Activated effector memory CD4-positive, alpha-beta T cell treated with anti-CD3 and anti-CD28 coated beads, Interleukin-2, amount 50 U/mL, for 16 hours (primary cell): ENCODE data around the gene MRPS15.

Experiments used
- DNase-seq: peaks from one replicate; pipeline ENCODE4 v3.0.0-alpha.2; 2020

The MRPS15 gene

DNA sequence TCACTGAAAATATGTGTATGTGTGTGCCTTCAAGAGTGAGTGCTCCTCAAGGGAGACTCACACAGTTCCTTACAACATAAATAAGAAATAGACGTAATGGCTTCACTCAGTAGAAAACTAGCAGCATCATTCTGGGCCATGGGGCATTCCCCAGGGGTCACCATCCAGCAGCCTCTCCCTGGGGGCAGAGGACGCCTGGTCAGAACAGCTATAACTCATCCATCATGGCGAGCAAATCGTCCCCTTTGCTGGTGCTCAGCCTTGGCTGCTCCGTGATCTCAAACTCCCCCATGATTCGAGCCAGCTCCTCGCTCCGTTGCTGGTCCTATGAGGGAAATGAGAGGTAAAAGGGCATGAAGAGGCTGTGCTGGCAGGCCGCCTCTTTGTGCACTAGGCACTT lies 46.3 kb downstream of the MRPS15 start:
- no peak for DNase-seq

DNA sequence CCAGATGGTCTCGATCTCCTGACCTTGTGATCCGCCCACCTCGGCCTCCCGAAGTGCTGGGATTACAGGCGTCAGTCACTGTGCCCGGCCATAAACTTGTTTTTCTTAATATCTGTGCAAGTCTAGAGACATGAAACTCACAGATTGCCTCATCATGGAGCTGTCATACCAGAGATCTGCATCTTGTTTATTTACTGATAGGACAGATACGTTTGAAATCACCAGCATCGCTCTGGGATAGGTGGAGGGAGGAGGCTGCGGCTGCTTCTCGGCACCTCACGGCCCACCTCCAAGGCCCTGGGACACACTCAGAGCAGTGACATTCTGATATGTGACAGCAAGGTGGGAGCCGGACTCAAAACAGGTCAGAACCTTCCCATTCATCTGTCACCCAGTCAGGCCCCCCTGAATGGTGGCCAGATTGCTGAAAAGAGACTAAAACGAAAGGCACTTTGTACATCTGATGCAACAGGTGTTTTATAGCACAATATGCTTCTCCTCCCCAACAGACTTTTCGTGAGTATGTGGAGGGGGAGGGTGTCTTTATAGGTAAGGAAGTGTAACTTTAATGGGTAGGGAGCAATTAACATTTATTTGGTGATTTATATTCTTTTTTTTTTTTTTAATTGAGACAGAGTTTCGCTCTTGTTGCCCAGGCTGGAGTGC lies 48.4 kb downstream of the MRPS15 start:
- DNase-seq, result no peak

DNA sequence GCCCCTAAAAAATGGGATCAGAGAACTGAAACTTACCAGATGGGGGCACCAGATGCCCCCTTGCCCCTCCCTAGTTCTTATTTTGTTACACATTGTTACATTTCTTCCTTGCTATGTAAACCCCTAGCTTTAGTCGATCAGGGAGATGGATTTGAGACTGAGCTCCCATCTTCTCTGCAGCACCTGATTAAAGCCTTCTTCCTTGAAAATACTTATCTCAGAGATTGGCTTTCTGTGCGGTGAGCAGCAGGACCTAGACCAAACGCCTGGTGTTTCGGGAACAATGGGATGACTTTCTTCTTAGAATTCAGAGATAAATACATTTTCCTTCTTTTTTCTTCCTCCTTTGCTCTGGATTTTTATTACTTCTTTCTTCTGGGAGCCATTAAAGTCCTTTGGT lies 49.8 kb downstream of the MRPS15 start:
- DNase-seq, result no peak

DNA sequence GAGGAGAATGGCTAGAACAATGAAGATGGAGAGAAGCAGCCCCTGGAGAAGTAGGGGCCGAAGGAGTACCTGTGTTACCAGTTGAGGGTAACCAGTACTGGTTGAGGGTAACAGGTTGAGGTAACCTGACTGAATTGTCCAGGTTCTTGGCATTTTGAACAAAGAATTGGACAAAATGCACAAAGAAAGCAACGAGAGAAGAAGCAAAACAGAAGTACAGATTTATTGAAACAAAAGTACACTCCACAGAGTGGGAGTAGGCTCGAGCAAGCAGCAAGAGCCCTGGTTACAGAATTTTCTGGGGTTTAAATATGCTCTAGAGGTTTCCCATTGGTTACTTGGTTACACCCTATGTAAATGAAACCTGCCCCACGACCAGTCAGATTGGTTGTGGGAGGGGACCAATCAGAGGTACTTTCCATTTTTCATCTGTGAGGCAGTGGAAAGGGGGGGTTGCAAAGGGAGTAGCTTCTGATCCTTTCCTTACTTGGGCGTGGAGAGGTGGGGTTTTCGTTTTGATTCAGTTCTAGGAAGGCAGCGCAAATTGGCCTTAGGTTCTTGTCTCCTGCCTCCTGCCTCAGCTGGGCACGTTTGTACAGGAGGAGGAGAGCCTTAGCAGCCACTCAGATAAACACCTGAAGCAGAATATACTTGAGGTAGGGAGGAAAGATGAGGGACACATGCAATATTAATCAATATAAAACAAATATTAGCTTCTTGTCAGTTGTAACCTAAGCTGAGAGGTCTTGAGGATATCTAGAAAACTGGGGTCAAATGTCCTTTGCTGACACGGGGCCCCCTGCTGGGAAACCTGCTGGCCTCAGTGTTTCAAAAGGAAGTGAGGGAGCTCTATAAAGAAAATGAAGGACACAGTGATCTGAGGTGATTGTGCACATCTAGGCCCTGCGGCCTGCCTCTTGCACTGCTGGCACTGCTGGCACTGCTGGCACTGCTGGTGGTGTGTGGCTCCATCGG lies 52.2 kb downstream of the MRPS15 start:
- DNase-seq, result peak; percentile 69

DNA sequence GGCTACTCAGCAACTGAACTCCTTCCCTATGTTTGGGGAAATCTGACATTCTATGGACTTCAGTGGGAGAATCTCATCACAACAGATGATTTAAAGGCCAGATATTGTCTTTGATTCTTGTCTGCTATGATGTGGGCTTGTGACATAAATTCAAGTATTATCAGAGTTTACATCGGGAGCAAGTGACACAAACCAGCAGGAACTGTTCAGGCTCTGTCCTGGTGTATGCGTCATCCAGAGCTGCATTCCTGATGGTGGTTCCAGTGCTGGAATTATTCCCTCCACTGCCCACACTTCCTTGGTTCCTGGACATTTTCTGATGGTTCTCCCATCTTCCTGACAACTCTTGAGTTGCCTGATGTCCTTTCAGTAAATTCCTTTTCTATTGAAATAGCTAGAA lies 55.7 kb downstream of the MRPS15 start:
- DNase-seq, result no peak

DNA sequence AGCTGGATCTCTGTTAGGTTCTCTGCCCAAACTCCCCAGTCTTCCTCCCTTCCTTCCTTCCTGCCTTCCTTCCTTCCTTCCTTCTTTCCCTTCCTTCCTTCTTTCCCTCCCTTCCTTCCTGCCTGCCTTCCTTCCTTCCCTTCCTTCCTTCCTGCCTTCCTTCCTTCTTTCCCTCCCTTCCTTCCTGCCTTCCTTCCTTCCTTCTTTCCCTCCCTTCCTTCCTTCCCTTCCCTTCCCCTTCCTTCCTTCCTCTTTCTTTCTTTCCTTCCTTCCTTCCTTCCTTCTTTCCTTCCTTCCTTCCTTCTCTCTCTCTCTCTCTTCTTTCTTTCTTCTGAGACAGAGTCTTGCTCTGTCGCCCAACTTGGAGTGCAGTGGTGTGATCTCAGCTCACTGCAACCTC lies 57.7 kb downstream of the MRPS15 start:
- no peak for DNase-seq
